HG03159 (cell line): ENCODE results near the gene TAF1C.

ENCODE experiments used
- ATAC-seq: cut with Tn5 transposase; IDR thresholded peaks from one replicate; pipeline ENCODE4 v1.9.1; 2021; ENCODE audit warnings: mild to moderate bottlenecking, moderate library complexity; ENCODE audit not compliant: unreplicated experiment

The TAF1C gene

GRCh38 chr16:84161801-84162200 lies 25.1 kb downstream of the TAF1C start:
- ATAC-seq = no peak

GRCh38 chr16:84161037-84161436 lies 25.8 kb downstream of the TAF1C start:
- no peak for ATAC-seq

- ATAC-seq = no peak
These were observed 27.1 kb downstream of the TAF1C start for GRCh38 chr16:84159800-84160199.

GRCh38 chr16:84159007-84159406 lies 27.9 kb downstream of the TAF1C start:
- no peak for ATAC-seq

GRCh38 chr16:84156342-84156784 lies 30.5 kb downstream of the TAF1C start:
- no peak for ATAC-seq

GRCh38 chr16:84155771-84156170 lies 31.1 kb downstream of the TAF1C start:
- ATAC-seq = no peak

GRCh38 chr16:84155226-84155625 lies 31.6 kb downstream of the TAF1C start:
- no peak for ATAC-seq

- ATAC-seq = no peak
These were observed 33.1 kb downstream of the TAF1C start for GRCh38 chr16:84153660-84154214.

- ATAC-seq = no peak
These were observed 35.9 kb downstream of the TAF1C start for GRCh38 chr16:84150926-84151325.

GRCh38 chr16:84144859-84145639 lies 41.8 kb downstream of the TAF1C start, which contains the start of the genes DNAAF1 and HSDL1:
DNAAF1 (plus strand) TSS chr16:84145308; CDS start chr16:84145441, 133 bp downstream.
HSDL1 (minus strand) TSS chr16:84145177; CDS start chr16:84131321, 13,856 bp downstream.
- ATAC-seq = peak; percentile 87

GRCh38 chr16:84144209-84144858 lies 42.5 kb downstream of the TAF1C start:
- ATAC-seq = peak; percentile 26

- no peak for ATAC-seq
These were observed 43.1 kb downstream of the TAF1C start for GRCh38 chr16:84143784-84144199.

- no peak for ATAC-seq
These were observed 43.8 kb downstream of the TAF1C start for GRCh38 chr16:84143081-84143480.

- ATAC-seq = no peak
These were observed 45.6 kb downstream of the TAF1C start for GRCh38 chr16:84141143-84141670.

- ATAC-seq = no peak
These were observed 47.1 kb downstream of the TAF1C start for GRCh38 chr16:84139628-84140258.

- peak; percentile 64 for ATAC-seq
These were observed 47.8 kb downstream of the TAF1C start for GRCh38 chr16:84138824-84139627.

GRCh38 chr16:84138500-84138823 lies 48.4 kb downstream of the TAF1C start:
- ATAC-seq = no peak

GRCh38 chr16:84137769-84138357 lies 49.0 kb downstream of the TAF1C start:
- ATAC-seq = no peak

- ATAC-seq = no peak
These were observed 49.6 kb downstream of the TAF1C start for GRCh38 chr16:84137287-84137686.
